C4-2B (cell line): ENCODE results near the gene CARMIL1.

Experiments
- H3K27ac ChIP-seq: fragments of 450-650 bp; 2 replicates; pipeline ENCODE4 v1.5.1; 2017
- ZFX ChIP-seq: fragments of 450-650 bp; IDR thresholded peaks from 2 replicates; pipeline ENCODE4 v1.6.1; 2017
- TF ChIP-seq, protein P1 (sequence below): fragments of 450-650 bp; conservative IDR thresholded peaks from 2 replicates; pipeline ENCODE4 v1.5.1; 2017; ENCODE audit warnings: mild to moderate bottlenecking

Gene CARMIL1

DNA sequence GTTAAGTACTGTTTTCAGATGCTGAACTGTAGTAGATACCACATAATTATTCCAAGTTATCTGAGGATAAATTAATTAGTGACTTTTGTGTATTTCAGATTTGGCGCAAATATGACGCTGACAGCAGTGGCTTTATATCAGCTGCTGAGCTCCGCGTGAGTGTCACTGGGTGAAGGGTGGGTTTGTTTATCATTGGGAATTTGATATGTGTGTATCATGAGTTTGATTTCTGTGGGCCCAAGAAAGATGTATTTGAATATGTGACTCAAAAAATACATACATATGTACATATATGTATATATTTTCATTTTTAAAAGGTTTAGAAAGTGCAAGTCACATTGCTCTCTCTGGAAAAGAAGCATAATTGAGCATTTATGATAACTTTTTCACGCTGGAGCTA lies 390.2 kb downstream of the CARMIL1 start:
- no peak for TF ChIP-seq ZFX
- TF ChIP-seq, protein P1, sequence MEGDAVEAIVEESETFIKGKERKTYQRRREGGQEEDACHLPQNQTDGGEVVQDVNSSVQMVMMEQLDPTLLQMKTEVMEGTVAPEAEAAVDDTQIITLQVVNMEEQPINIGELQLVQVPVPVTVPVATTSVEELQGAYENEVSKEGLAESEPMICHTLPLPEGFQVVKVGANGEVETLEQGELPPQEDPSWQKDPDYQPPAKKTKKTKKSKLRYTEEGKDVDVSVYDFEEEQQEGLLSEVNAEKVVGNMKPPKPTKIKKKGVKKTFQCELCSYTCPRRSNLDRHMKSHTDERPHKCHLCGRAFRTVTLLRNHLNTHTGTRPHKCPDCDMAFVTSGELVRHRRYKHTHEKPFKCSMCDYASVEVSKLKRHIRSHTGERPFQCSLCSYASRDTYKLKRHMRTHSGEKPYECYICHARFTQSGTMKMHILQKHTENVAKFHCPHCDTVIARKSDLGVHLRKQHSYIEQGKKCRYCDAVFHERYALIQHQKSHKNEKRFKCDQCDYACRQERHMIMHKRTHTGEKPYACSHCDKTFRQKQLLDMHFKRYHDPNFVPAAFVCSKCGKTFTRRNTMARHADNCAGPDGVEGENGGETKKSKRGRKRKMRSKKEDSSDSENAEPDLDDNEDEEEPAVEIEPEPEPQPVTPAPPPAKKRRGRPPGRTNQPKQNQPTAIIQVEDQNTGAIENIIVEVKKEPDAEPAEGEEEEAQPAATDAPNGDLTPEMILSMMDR: no peak
- no peak overlapping the region for H3K27ac ChIP-seq
